Measurements from ENCODE around the gene DEPDC4.

DNA sequence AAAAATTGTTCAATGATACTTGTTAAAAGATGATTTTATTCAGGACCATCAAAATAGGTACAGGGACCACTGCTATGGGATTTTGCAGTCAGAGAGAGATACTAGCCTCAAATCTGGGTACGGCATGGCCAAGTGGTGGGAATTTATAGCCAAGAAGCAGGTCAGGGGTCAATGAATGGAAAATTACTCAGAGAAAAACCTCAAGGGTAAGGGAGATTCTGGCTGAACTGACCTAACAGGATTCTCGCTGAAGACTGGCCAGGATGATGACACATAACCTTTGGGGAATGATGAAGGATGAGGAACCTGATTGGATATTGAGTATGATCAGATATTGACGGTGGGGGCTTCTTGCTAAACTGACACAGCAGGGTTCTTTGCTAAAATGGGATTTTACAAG lies 32.7 kb downstream of the DEPDC4 start:
- no peak for TF ChIP-seq CTCF (IDR thresholded peaks at IDR 0.05)
- TF ChIP-seq ZFX (IDR thresholded peaks at IDR 0.05; ENCODE audit: borderline replicate concordance) = no peak

Measured in 22Rv1 (cell line).